Measurements from ENCODE around the gene TACR1.

- TF ChIP-seq POLR2AphosphoS5 (IDR thresholded peaks at IDR 0.05; ENCODE audit: low read depth) (no peak), EZH2 (IDR thresholded peaks at IDR 0.05; ENCODE audit: low read depth, unreplicated experiment) (no peak), REST (IDR thresholded peaks at IDR 0.05; ENCODE audit: unreplicated experiment) (no peak), CTCF (conservative IDR thresholded peaks at IDR 0.05; ENCODE audit: low read depth in 2 of 2) (no peak)
These were observed 60.8 kb downstream of the TACR1 start for GRCh38 chr2:75138528-75138927.

All from GM23338 (cell line).